SU-DHL-6 (cell line): ENCODE results near the gene GLI2.

Source experiments
- H2AFZ ChIP-seq: fragments of 200-600 bp; sonication (generic); 2 replicates; pipeline ENCODE4 v1.6.1; 2014; ENCODE audit warnings: low read depth, mild to moderate bottlenecking, moderate library complexity, mixed read lengths, antibody characterized with exemption, low read length; ENCODE audit not compliant: severe bottlenecking
- H3F3A ChIP-seq: fragments of 200-600 bp; shearing (Covaris generic); 2 replicates; pipeline ENCODE4 v1.6.0; 2016; ENCODE audit warnings: antibody characterized with exemption, mild to moderate bottlenecking; ENCODE audit not compliant: insufficient read depth
- H3K27ac ChIP-seq: fragments of 200-600 bp; sonication (generic); 2 replicates; pipeline ENCODE4 v1.5.1; 2016; ENCODE audit warnings: low read depth, mild to moderate bottlenecking, low read length, moderate library complexity, mixed read lengths
- H3K27me3 ChIP-seq: fragments of 200-600 bp; sonication (generic), shearing (Covaris generic); 2 replicates; pipeline ENCODE4 v1.6.0; 2014; ENCODE audit warnings: mild to moderate bottlenecking, low read length
- H3K36me3 ChIP-seq: fragments of 200-600 bp; sonication (generic); 2 replicates; pipeline ENCODE4 v1.6.1; 2014; ENCODE audit warnings: mild to moderate bottlenecking, low read length, mixed read lengths
- H3K4me2 ChIP-seq: fragments of 300-600, 200-600 bp; shearing (Covaris generic), sonication (generic); 2 replicates; pipeline ENCODE4 v1.6.0; 2014; ENCODE audit warnings: low read length, low read depth, mild to moderate bottlenecking; ENCODE audit not compliant: poor library complexity, severe bottlenecking
- H3K4me3 ChIP-seq: fragments of 200-600 bp; sonication (generic); 2 replicates; pipeline ENCODE4 v1.5.1; 2014; ENCODE audit warnings: antibody characterized with exemption, low read length, mild to moderate bottlenecking, mixed read lengths; ENCODE audit not compliant: insufficient read depth, poor library complexity, severe bottlenecking
- H3K79me2 ChIP-seq: fragments of 200-600 bp; sonication (generic); 2 replicates; pipeline ENCODE4 v1.6.1; 2014; ENCODE audit warnings: mild to moderate bottlenecking, low read length, moderate library complexity; ENCODE audit not compliant: insufficient read depth
- H3K9ac ChIP-seq: fragments of 200-600 bp; sonication (generic); 2 replicates; pipeline ENCODE4 v1.7.0; 2014; ENCODE audit warnings: mild to moderate bottlenecking, low read length
- H3K9me2 ChIP-seq: fragments of 200-600 bp; sonication (generic); replicated peaks from 2 replicates; pipeline ENCODE4 v1.6.1; 2014; ENCODE audit warnings: low read length; ENCODE audit not compliant: insufficient read depth
- H3K9me3 ChIP-seq: fragments of 200-600 bp; sonication (generic); 2 replicates; pipeline ENCODE4 v1.6.1; 2014; ENCODE audit warnings: low read length, mixed read lengths; ENCODE audit not compliant: insufficient read depth
- H4K20me1 ChIP-seq: fragments of 200-600 bp; sonication (generic); 2 replicates; pipeline ENCODE4 v1.6.1; 2014; ENCODE audit warnings: low read depth, mild to moderate bottlenecking, antibody characterized with exemption, low read length, moderate library complexity, mixed read lengths
- CTCF ChIP-seq: fragments of 200-600 bp; sonication (generic); IDR thresholded peaks from one replicate; pipeline ENCODE4 v1.5.1; 2017; ENCODE audit warnings: antibody characterized with exemption, mild to moderate bottlenecking, low read length, moderate library complexity; ENCODE audit not compliant: insufficient read depth, poor library complexity, severe bottlenecking
- EZH2phosphoT487 ChIP-seq: fragments of 200-600 bp; sonication (generic), shearing (Covaris generic); conservative IDR thresholded peaks from 2 replicates; pipeline ENCODE4 v1.6.1; 2018; ENCODE audit warnings: mild to moderate bottlenecking, antibody characterized with exemption, low read length, moderate library complexity, mixed read lengths

Gene GLI2

GRCh38 chr2:120764492-120764891, 28.8 kb downstream of the GLI2 start:
- Histone ChIP-seq H3K9me2 (no peaks in the 10 kb centered on the region), H3K27ac (no peak overlapping the region), H3K4me3 (no peak overlapping the region), H3K36me3 (no peaks in the 10 kb centered on the region), H3K4me2 (no peak overlapping the region), H3K79me2 (no peaks in the 10 kb centered on the region), H3K9ac (no peak overlapping the region), H4K20me1 (no peaks in the 10 kb centered on the region), H2AFZ (no peak overlapping the region), H3F3A (no peaks in the 10 kb centered on the region), H3K27me3 (no peaks in the 10 kb centered on the region), H3K9me3 (no peaks in the 10 kb centered on the region)
- TF ChIP-seq EZH2phosphoT487 (no peak), CTCF (no peak)

DNA sequence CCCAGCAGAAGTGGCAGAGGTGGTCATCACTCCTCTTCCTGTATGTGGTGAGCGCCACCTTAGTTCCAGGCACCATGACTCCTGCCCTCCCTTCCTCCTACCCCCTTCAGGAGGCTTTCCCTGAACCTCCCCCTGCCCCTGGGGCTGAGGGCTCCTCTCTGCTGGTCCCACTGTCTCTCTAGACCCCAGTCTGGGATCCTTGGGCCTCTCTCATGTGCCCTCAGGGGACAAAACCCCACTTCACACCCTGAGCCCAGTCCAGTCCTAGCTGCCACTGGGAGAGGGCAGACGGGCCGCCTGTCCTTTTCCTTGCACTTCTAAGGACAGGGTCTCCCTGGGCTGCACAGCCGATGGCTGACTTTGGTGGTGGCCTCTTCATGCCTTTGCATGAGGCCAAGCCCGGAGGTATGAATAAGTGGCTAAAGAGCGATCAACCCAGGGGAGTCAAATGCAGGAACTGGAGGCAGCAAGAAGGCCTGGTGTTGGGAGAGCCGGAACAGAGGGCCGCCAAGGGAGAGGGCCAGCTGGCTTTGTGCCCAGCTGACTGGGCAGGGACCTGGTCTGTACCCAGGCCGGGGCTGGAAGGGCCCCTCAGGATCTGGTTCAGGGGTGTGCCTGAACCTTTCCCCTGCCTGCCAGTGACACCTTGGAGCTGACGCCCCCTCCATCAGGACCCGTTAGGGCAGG, 29.5 kb downstream of the GLI2 start:
- no peak overlapping the region for H3K4me3 ChIP-seq
- no peak overlapping the region for H2AFZ ChIP-seq

DNA sequence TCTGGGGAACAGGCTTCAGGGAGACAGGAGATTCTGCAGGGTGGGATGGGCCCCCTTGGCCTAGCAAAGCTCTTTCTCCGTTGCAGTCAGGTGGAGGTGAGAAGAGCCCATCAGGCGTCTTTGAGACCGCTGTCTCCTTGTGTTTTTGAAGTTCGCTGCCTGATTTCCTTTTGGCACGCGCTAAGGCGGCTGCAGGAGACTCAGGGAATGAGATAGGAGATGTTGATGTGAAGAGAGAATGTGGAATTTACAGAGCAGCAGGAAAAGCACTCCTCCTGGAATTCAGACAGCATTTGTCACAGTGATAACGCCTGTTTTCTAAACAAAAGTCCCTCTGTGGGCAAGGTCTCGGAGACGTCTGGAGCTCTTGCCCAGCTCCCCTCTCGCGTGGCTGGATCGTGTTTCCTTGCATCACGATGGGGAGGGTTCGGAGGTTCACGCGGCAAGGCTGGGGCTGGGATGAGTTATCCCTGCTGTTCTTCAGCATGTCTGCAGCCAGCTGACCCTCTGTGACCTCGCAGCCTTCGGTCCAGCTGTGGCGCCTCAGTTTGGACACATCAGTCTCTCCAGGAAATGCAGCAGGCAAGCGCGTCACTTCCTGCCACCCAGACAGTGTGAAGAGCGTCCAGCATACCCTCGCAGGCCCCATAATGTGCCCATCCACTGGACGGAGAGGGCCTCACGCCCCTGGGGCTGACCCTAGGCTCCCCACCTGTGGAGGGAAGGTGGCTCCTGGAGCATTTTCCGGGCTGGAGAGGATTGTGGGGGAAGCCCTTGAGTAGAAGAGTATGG, 30.2 kb downstream of the GLI2 start:
- Histone ChIP-seq H3K27ac (no peak overlapping the region), H3K4me2 (no peak overlapping the region), H3K9ac (no peak overlapping the region), H3K27me3 (no peaks in the 10 kb centered on the region), H3F3A (no peaks in the 10 kb centered on the region), H2AFZ (no peak overlapping the region), H3K9me3 (no peaks in the 10 kb centered on the region), H3K36me3 (no peaks in the 10 kb centered on the region), H3K9me2 (no peaks in the 10 kb centered on the region), H4K20me1 (no peaks in the 10 kb centered on the region), H3K79me2 (no peaks in the 10 kb centered on the region), H3K4me3 (no peak overlapping the region)
- TF ChIP-seq EZH2phosphoT487 (no peak), CTCF (no peak)

More for the DNA sequence above, 29.5 kb downstream of the GLI2 start:
- Histone ChIP-seq H3K9ac (no peak overlapping the region), H3K4me2 (no peak overlapping the region), H3F3A (no peaks in the 10 kb centered on the region), H3K9me3 (no peaks in the 10 kb centered on the region), H3K79me2 (no peaks in the 10 kb centered on the region), H4K20me1 (no peaks in the 10 kb centered on the region), H3K27me3 (no peaks in the 10 kb centered on the region), H3K9me2 (no peaks in the 10 kb centered on the region), H3K36me3 (no peaks in the 10 kb centered on the region), H3K27ac (no peak overlapping the region)
- no peak for TF ChIP-seq EZH2phosphoT487
- no peak for TF ChIP-seq CTCF
